Measurements from ENCODE around the gene TMEM63B.

DNA sequence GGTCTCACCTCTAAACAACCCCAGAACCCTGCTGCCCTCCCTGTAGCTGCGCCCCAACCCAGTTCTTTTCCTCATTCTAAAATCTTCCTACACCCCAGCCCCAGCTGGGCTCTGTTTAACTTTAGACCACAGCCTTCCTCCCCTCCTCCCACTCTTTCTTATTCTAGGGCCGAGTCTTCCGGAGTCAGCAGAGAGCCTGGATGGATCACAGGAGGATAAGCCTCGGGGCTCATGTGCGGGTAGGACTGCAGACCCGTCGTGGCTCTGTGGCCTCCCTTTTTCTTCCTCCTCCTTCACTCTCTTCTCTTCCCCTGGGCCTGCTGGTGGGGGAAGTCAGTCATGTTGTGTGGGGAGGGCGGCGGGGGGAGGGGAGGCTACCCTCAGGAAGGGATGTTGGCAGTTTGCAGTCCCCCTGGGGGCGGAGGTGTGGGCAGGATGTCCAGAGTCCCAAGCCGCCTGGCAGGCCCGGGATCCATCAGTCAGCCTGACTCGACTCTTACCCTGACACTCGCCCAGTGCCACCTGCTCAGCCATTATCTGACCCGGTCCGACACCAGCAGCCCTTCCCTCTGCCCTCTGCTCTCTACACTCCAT is 39.3 kb downstream of the TMEM63B start:
- TF ChIP-seq JUND (IDR thresholded peaks at IDR 0.05; ENCODE audit: low read length) (no peak), EZH2 (IDR thresholded peaks at IDR 0.05; ENCODE audit: low read depth, low read length, severe bottlenecking) (no peak), POLR2A (IDR thresholded peaks at IDR 0.05; ENCODE audit: control extremely low read depth in 1 of 2, low read depth in 2 of 2, low read length in 2 of 2) (no peak), SIN3A (conservative IDR thresholded peaks at IDR 0.05 in 1 of 2, IDR thresholded peaks at IDR 0.05 in 1 of 2; ENCODE audit: low read depth in 1 of 2, low read length in 2 of 2) (no peak), TBP (IDR thresholded peaks at IDR 0.05; ENCODE audit: low read depth, low read length) (no peak), EGR1 (IDR thresholded peaks at IDR 0.05; ENCODE audit: borderline replicate concordance, low read depth, low read length) (no peak), RBBP5 (IDR thresholded peaks at IDR 0.05; ENCODE audit: borderline replicate concordance, low read depth, low read length) (no peak), CEBPB (IDR thresholded peaks at IDR 0.05; ENCODE audit: low read depth, low read length) (no peak), SP1 (IDR thresholded peaks at IDR 0.05; ENCODE audit: low read depth, low read length) (no peak), SP4 (IDR thresholded peaks at IDR 0.05; ENCODE audit: low read length) (no peak), SUZ12 (IDR thresholded peaks at IDR 0.05; ENCODE audit: low read length) (no peak)
- TF ChIP-seq, protein P1, sequence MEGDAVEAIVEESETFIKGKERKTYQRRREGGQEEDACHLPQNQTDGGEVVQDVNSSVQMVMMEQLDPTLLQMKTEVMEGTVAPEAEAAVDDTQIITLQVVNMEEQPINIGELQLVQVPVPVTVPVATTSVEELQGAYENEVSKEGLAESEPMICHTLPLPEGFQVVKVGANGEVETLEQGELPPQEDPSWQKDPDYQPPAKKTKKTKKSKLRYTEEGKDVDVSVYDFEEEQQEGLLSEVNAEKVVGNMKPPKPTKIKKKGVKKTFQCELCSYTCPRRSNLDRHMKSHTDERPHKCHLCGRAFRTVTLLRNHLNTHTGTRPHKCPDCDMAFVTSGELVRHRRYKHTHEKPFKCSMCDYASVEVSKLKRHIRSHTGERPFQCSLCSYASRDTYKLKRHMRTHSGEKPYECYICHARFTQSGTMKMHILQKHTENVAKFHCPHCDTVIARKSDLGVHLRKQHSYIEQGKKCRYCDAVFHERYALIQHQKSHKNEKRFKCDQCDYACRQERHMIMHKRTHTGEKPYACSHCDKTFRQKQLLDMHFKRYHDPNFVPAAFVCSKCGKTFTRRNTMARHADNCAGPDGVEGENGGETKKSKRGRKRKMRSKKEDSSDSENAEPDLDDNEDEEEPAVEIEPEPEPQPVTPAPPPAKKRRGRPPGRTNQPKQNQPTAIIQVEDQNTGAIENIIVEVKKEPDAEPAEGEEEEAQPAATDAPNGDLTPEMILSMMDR (IDR thresholded peaks at IDR 0.05; ENCODE audit: control extremely low read depth in 1 of 3, insufficient read depth in 1 of 3, low read depth in 1 of 3, low read length in 3 of 3) = no peak
- TF ChIP-seq, protein P2, sequence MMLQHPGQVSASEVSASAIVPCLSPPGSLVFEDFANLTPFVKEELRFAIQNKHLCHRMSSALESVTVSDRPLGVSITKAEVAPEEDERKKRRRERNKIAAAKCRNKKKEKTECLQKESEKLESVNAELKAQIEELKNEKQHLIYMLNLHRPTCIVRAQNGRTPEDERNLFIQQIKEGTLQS (IDR thresholded peaks at IDR 0.05; ENCODE audit: insufficient read depth, low read depth, low read length) = no peak
- TF ChIP-seq, protein P3, sequence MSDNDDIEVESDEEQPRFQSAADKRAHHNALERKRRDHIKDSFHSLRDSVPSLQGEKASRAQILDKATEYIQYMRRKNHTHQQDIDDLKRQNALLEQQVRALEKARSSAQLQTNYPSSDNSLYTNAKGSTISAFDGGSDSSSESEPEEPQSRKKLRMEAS (IDR thresholded peaks at IDR 0.05) = no peak

All from H1 (cell line).